ENCODE data around the gene KCNK7. TPM values are rescaled to one million over a fixed set of nuclear protein-coding genes. Genes with fewer than 3 reads are reported as not detected.

The KCNK7 gene
- total and polyA plus RNA-seq, 2 donors (not counting 3 experiments of a cell fraction or from before 2014, with no cell fraction given): 0.17 to 0.60 TPM

DNA sequence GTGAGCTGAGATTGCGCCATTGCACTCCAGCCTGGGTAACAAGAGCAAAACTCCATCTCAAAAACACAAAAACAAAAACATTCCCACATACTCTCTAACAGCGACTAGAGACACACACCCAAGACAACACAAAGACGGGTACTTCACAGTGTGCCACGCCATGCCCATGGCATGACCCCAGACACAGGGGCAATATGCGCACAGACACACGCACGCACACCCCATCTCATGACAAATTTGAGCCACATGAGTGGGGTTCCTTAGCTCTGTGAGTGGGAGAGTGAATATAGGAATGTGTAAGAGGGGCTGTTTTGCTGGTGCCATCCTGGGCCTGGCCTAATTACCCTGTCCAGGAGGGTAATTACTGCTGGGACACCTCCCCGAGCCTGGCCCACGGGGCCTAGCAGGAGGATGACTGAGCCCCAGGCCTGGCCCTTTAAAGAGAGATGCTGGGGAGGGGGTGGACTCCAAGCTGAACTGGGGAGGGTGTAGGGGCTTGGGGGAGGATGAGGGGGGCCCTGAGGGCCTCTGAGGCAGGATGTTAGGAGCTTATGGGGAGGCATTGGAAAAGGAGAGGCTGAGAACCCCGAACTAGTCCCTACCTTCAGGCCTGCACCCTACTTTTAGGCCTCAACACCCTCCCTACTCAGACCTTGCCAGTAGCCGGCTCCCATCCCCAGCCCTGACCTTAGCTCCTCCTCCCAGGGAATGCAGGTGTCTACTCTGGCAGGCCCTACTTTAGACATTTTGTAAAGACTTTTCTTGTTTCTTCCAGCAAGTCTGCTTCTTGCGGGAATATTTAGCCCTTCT, 38.9 kb downstream of the KCNK7 start:
- ChIA-PET POLR2A (interaction anchor here (1.1 kb wide), 1 partner anchor 16 kb away, joined by 3 read pairs; no protein-coding TSS in a partner anchor), CTCF (interaction anchor here (1.1 to 3.2 kb wide), 6 partner anchors 9 to 37 kb away, joined by 3 to 21 read pairs (median 5); partner anchors contain the start of genes FAM89B and ZNRD2)
- TF ChIP-seq MYC (IDR thresholded peaks at IDR 0.05; ENCODE audit: low read depth, low read length) (no peak), JUN (IDR thresholded peaks at IDR 0.05; ENCODE audit: borderline replicate concordance, insufficient read depth, insufficient read length, low read depth) (no peak), POLR2A (IDR thresholded peaks at IDR 0.05; ENCODE audit: low read depth, low read length) (no peak), EZH2 (IDR thresholded peaks at IDR 0.05; ENCODE audit: borderline replicate concordance, low read depth, low read length, severe bottlenecking) (no peak), GATA2 (IDR thresholded peaks at IDR 0.05; ENCODE audit: insufficient read depth, insufficient read length, low read depth, low read length) (no peak), POLR2AphosphoS5 (IDR thresholded peaks at IDR 0.05; ENCODE audit: insufficient read depth, low read depth, low read length) (no peak), FOS (IDR thresholded peaks at IDR 0.05; ENCODE audit: borderline replicate concordance, insufficient read depth, low read length) (no peak)
- TF ChIP-seq, protein P1, sequence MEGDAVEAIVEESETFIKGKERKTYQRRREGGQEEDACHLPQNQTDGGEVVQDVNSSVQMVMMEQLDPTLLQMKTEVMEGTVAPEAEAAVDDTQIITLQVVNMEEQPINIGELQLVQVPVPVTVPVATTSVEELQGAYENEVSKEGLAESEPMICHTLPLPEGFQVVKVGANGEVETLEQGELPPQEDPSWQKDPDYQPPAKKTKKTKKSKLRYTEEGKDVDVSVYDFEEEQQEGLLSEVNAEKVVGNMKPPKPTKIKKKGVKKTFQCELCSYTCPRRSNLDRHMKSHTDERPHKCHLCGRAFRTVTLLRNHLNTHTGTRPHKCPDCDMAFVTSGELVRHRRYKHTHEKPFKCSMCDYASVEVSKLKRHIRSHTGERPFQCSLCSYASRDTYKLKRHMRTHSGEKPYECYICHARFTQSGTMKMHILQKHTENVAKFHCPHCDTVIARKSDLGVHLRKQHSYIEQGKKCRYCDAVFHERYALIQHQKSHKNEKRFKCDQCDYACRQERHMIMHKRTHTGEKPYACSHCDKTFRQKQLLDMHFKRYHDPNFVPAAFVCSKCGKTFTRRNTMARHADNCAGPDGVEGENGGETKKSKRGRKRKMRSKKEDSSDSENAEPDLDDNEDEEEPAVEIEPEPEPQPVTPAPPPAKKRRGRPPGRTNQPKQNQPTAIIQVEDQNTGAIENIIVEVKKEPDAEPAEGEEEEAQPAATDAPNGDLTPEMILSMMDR (IDR thresholded peaks at IDR 0.05; ENCODE audit: extremely low read depth in 1 of 2, insufficient read depth in 1 of 2, low read depth in 1 of 2, low read length in 2 of 2): no peak
- TF ChIP-seq, protein P2, sequence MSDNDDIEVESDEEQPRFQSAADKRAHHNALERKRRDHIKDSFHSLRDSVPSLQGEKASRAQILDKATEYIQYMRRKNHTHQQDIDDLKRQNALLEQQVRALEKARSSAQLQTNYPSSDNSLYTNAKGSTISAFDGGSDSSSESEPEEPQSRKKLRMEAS (IDR thresholded peaks at IDR 0.05; ENCODE audit: insufficient read depth, insufficient read length): no peak
- H4K20me1 ChIP-seq (replicated peaks; ENCODE audit: control insufficient read depth, extremely low read depth, insufficient read depth, low read length): no peaks in the 10 kb centered on the region
- H3K4me1 ChIP-seq (ENCODE audit: control insufficient read depth, extremely low read depth, insufficient read depth, low read length): peaks cover 56% of the 10 kb centered on the region
- peak overlapping the region; percentile 49 for H3K9ac ChIP-seq (replicated peaks; ENCODE audit: extremely low read depth, insufficient read depth, low read length)
- FAIRE-seq (no peak), DNase-seq (ENCODE audit: low read depth, low spot score) (peak; percentile 29)
- no peaks in the 10 kb centered on the region for H3K9me3 ChIP-seq (replicated peaks; ENCODE audit: control insufficient read depth, insufficient read depth, low read length)
- peaks cover 22% of the 10 kb centered on the region for H3K79me2 ChIP-seq (ENCODE audit: control insufficient read depth, insufficient read depth, low read length)
- peak overlapping the region; percentile 23 for H3K27ac ChIP-seq (ENCODE audit: insufficient read depth, low read depth, low read length)
- H3K4me3 ChIP-seq (replicated peaks in 1 of 3; ENCODE audit: insufficient read depth in 1 of 3, low read depth in 1 of 3, low read length in 3 of 3): peak overlapping the region; percentile 25 to 52 (median 48)
- no peak overlapping the region for H2AFZ ChIP-seq (ENCODE audit: low read depth, low read length)
- no peaks in the 10 kb centered on the region for H3K27me3 ChIP-seq (ENCODE audit: control insufficient read depth in 2 of 2, insufficient read depth in 2 of 2, low read length in 2 of 2)
- BruUV-seq (replicated peaks): no TSS peak
- peaks cover 0 to 14% of the 10 kb centered on the region in 2 experiments for H3K36me3 ChIP-seq (ENCODE audit: control insufficient read depth in 2 of 2, extremely low read depth in 1 of 2, insufficient read depth in 2 of 2, low read length in 2 of 2)
- H3K4me2 ChIP-seq (ENCODE audit: insufficient read depth, low read length): peak overlapping the region; percentile 68
- dilution Hi-C loops (cut with MboI; ENCODE audit: extremely low pct_ligation_motif_present, low sequenced_read_pairs): no loop called here
- H3K9me1 ChIP-seq (replicated peaks; ENCODE audit: control insufficient read depth, extremely low read depth, insufficient read depth, low read length): no peaks in the 10 kb centered on the region
- intact Hi-C loops (cut with micrococcal nuclease): no loop called here

Measured in endothelial cell of umbilical vein (primary cell).